ENCODE results near the gene CCDC188. TPM values are rescaled to one million over a fixed set of nuclear protein-coding genes. Genes with fewer than 3 reads are reported as not detected.

Gene CCDC188
- total RNA-seq, 2 donors from 2014 or later = 0.22 to 0.32 TPM

- H3K27ac ChIP-seq = no peak overlapping the region
- no peak overlapping the region for H3K9ac ChIP-seq (ENCODE audit: low read depth in 2 of 2, low read length in 2 of 2)
- H3K27me3 ChIP-seq = no peaks in the 10 kb centered on the region
- H3K36me3 ChIP-seq = no peaks in the 10 kb centered on the region
- TF ChIP-seq CTCF (IDR thresholded peaks at IDR 0.05) = no peak
- no peak overlapping the region for H3K4me3 ChIP-seq
- DNase-seq = no peak
- H3K9me3 ChIP-seq = no peaks in the 10 kb centered on the region
- intact Hi-C loops (cut with DNase I) = no loop called here
- H3K4me1 ChIP-seq = no peaks in the 10 kb centered on the region
Observed at GRCh38 chr22:20186871-20187546, 36.2 kb upstream of the CCDC188 start.

GRCh38 chr22:20186183-20186870 is 35.5 kb upstream of the CCDC188 start:
- Histone ChIP-seq H3K4me1 (no peaks in the 10 kb centered on the region), H3K36me3 (no peaks in the 10 kb centered on the region), H3K27me3 (no peaks in the 10 kb centered on the region), H3K9ac (ENCODE audit: low read depth in 2 of 2, low read length in 2 of 2) (no peak overlapping the region), H3K9me3 (no peaks in the 10 kb centered on the region), H3K4me3 (no peak overlapping the region), H3K27ac (no peak overlapping the region)
- intact Hi-C loops (cut with DNase I) = no loop called here
- DNase-seq = no peak
- no peak for TF ChIP-seq CTCF (IDR thresholded peaks at IDR 0.05)

GRCh38 chr22:20185750-20186149 is 34.9 kb upstream of the CCDC188 start:
- H3K9ac ChIP-seq (ENCODE audit: low read depth in 2 of 2, low read length in 2 of 2) = no peak overlapping the region
- H3K4me1 ChIP-seq = no peaks in the 10 kb centered on the region
- no peak overlapping the region for H3K4me3 ChIP-seq
- no peak for TF ChIP-seq CTCF (IDR thresholded peaks at IDR 0.05)
- no peaks in the 10 kb centered on the region for H3K36me3 ChIP-seq
- no peak for DNase-seq
- intact Hi-C loops (cut with DNase I) = no loop called here
- no peaks in the 10 kb centered on the region for H3K9me3 ChIP-seq
- no peaks in the 10 kb centered on the region for H3K27me3 ChIP-seq
- H3K27ac ChIP-seq = no peak overlapping the region

GRCh38 chr22:20184501-20185165 is 33.8 kb upstream of the CCDC188 start:
- Histone ChIP-seq H3K27ac (no peak overlapping the region), H3K36me3 (no peaks in the 10 kb centered on the region), H3K4me3 (no peak overlapping the region), H3K9ac (ENCODE audit: low read depth in 2 of 2, low read length in 2 of 2) (no peak overlapping the region), H3K9me3 (no peaks in the 10 kb centered on the region), H3K27me3 (no peaks in the 10 kb centered on the region), H3K4me1 (no peaks in the 10 kb centered on the region)
- DNase-seq = no peak
- intact Hi-C loops (cut with DNase I) = no loop called here
- TF ChIP-seq CTCF (IDR thresholded peaks at IDR 0.05) = no peak

GRCh38 chr22:20183823-20184222 is 33.0 kb upstream of the CCDC188 start:
- H3K36me3 ChIP-seq = no peaks in the 10 kb centered on the region
- no peak overlapping the region for H3K4me3 ChIP-seq
- H3K4me1 ChIP-seq = no peaks in the 10 kb centered on the region
- no peaks in the 10 kb centered on the region for H3K27me3 ChIP-seq
- no peak for DNase-seq
- intact Hi-C loops (cut with DNase I) = no loop called here
- no peak for TF ChIP-seq CTCF (IDR thresholded peaks at IDR 0.05)
- H3K9ac ChIP-seq (ENCODE audit: low read depth in 2 of 2, low read length in 2 of 2) = no peak overlapping the region
- H3K9me3 ChIP-seq = no peaks in the 10 kb centered on the region
- H3K27ac ChIP-seq = no peak overlapping the region
